ENCODE results near the gene WDR33.

DNA sequence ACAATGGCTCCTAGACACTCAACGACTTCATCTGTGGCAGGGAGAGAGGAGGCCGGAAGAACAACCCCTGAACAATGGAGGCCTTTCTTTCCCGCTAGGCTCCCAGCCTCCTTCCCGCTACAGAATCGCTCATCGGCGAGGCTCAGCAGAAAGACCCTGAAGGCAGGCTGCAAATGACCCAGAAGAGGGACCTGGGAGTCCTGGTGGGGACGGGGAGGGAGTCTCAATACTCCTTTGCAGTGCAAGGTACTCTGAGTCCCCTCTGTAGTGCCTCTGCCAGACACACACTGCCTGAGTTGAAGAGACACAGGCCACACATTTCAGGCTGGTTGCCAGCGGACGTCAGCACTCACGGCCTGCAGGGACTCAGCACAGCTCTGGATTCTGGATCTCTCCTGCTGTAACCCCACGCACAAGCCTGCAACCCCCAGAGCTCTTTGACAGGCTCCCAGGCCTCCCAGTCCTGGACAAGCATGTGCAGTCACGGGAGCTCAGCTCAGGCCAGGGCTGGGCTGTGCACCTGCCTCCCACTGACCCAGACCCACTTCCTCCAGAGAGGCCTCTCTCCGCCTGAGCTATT, 158.9 kb downstream of the WDR33 start:
- TF ChIP-seq POLR2A (IDR thresholded peaks at IDR 0.05), result no peak
- TF ChIP-seq CTCF (IDR thresholded peaks at IDR 0.05), result no peak
